Measurements from ENCODE around the gene CLPSL1. TPM values are rescaled to one million over a fixed set of nuclear protein-coding genes. Genes with fewer than 3 reads are reported as not detected.

The CLPSL1 gene
- total and polyA plus RNA-seq, 2 of the 13 experiments (the other 11 are each of a cell fraction or from before 2014, with no cell fraction given), result not detected

DNA sequence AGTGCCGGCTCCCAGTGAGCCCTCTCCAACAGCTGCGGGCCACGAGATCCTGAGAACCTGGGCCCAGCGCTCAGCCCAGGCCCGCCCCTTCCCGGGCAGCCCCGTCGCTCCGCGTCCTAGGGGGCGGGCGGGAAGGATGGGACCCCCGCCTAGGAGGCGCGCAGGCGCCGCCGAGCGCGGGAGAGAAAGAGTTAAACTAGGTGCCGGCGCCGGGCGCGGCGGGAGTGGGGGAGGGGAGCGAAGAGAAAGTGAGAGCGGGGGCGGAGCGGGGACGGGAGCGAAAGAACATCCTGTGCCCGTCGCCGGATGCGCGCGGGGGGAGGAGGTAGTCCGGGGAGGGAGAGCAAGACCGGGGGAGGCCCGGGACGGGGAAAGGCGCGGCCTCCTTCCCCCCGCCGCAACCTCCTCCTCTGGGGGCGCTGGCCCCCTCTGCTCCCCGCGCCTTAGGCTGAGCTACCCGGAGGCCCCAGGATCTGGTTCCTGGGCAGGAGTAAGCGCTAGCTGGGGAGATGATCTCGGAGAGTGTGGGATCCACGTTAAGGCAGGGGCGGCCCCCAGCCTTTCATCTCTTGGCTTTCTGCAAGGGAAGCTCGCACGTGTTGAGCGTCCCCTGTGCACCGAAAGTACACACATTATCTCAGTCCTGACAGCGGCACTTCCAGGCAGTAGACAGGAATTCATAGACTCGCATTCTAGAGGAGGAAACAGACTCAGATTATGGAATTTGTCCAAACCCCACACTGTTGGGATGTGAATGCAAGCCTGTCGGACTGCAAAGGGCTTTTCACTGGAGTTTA is 48.9 kb upstream of the CLPSL1 start (continued):
- 0 out of 2 replicates have a peak, but pooled peaks have one; percentile 59 for TF ChIP-seq DNMT3B (CRISPR knock-in tag; conservative IDR thresholded peaks at IDR 0.05)
- peak; percentile 95 for TF ChIP-seq ZFP36L1 (CRISPR knock-in tag; IDR thresholded peaks at IDR 0.05)
- TF ChIP-seq, protein P1, sequence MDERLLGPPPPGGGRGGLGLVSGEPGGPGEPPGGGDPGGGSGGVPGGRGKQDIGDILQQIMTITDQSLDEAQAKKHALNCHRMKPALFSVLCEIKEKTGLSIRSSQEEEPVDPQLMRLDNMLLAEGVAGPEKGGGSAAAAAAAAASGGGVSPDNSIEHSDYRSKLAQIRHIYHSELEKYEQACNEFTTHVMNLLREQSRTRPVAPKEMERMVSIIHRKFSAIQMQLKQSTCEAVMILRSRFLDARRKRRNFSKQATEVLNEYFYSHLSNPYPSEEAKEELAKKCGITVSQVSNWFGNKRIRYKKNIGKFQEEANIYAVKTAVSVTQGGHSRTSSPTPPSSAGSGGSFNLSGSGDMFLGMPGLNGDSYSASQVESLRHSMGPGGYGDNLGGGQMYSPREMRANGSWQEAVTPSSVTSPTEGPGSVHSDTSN (CRISPR knock-in tag; IDR thresholded peaks at IDR 0.05), result no peak
- TF ChIP-seq ZNF235 (CRISPR knock-in tag; IDR thresholded peaks at IDR 0.05; ENCODE audit: borderline replicate concordance), result no peak
- TF ChIP-seq ZNF746 (CRISPR knock-in tag; IDR thresholded peaks at IDR 0.05), result peak; percentile 98
- peak; percentile 27; the same call in 1 of the 2 replicates for TF ChIP-seq HMG20B (CRISPR knock-in tag; conservative IDR thresholded peaks at IDR 0.05)
- TF ChIP-seq, protein P2, sequence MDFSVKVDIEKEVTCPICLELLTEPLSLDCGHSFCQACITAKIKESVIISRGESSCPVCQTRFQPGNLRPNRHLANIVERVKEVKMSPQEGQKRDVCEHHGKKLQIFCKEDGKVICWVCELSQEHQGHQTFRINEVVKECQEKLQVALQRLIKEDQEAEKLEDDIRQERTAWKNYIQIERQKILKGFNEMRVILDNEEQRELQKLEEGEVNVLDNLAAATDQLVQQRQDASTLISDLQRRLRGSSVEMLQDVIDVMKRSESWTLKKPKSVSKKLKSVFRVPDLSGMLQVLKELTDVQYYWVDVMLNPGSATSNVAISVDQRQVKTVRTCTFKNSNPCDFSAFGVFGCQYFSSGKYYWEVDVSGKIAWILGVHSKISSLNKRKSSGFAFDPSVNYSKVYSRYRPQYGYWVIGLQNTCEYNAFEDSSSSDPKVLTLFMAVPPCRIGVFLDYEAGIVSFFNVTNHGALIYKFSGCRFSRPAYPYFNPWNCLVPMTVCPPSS (IDR thresholded peaks at IDR 0.05), result no peak
- TF ChIP-seq, protein P3, sequence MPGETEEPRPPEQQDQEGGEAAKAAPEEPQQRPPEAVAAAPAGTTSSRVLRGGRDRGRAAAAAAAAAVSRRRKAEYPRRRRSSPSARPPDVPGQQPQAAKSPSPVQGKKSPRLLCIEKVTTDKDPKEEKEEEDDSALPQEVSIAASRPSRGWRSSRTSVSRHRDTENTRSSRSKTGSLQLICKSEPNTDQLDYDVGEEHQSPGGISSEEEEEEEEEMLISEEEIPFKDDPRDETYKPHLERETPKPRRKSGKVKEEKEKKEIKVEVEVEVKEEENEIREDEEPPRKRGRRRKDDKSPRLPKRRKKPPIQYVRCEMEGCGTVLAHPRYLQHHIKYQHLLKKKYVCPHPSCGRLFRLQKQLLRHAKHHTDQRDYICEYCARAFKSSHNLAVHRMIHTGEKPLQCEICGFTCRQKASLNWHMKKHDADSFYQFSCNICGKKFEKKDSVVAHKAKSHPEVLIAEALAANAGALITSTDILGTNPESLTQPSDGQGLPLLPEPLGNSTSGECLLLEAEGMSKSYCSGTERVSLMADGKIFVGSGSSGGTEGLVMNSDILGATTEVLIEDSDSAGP (CRISPR knock-in tag; IDR thresholded peaks at IDR 0.05; ENCODE audit: borderline replicate concordance), result peak; percentile 93
- TF ChIP-seq ZFP37 (CRISPR knock-in tag; IDR thresholded peaks at IDR 0.05; ENCODE audit: borderline replicate concordance), result no peak; the same call in 1 of the 2 replicates
- peak; percentile 63 for TF ChIP-seq ZNF431 (CRISPR knock-in tag; IDR thresholded peaks at IDR 0.05; ENCODE audit: borderline replicate concordance, low read depth)
- TF ChIP-seq HNRNPK (IDR thresholded peaks at IDR 0.05; ENCODE audit: low read depth, low read length, poor library complexity, severe bottlenecking), result peak; percentile 97
- TF ChIP-seq MXD4 (CRISPR knock-in tag; IDR thresholded peaks at IDR 0.05), result peak; percentile 82
- TF ChIP-seq NFE2 (CRISPR knock-in tag; IDR thresholded peaks at IDR 0.05), result no peak
- TF ChIP-seq STAG1 (CRISPR knock-in tag; IDR thresholded peaks at IDR 0.05), result 0 out of 2 replicates have a peak, but pooled peaks have one; percentile 3
- no peak for TF ChIP-seq RFX3 (CRISPR knock-in tag; IDR thresholded peaks at IDR 0.05)
- no peak; the same call in 1 of the 2 replicates for TF ChIP-seq MAF1 (CRISPR knock-in tag; IDR thresholded peaks at IDR 0.05; ENCODE audit: borderline replicate concordance)
- TF ChIP-seq ZNF550 (CRISPR knock-in tag; IDR thresholded peaks at IDR 0.05; ENCODE audit: borderline replicate concordance), result peak; percentile 83; the same call in 1 of the 2 replicates
- TF ChIP-seq ZNF703 (CRISPR knock-in tag; IDR thresholded peaks at IDR 0.05; ENCODE audit: borderline replicate concordance), result no peak; the same call in 1 of the 2 replicates
- TF ChIP-seq LCORL (IDR thresholded peaks at IDR 0.05), result no peak
- TF ChIP-seq LCORL (CRISPR knock-in tag; IDR thresholded peaks at IDR 0.05), result peak; percentile 94
- TF ChIP-seq RNF2 (conservative IDR thresholded peaks at IDR 0.05; ENCODE audit: low read depth), result peak; percentile 50; the same call in 1 of the 2 replicates
- TF ChIP-seq SOX5 (CRISPR knock-in tag; IDR thresholded peaks at IDR 0.05; ENCODE audit: borderline replicate concordance), result peak; percentile 82
- TF ChIP-seq ZNF629 (CRISPR knock-in tag; conservative IDR thresholded peaks at IDR 0.05), result no peak
- TF ChIP-seq, protein P4, sequence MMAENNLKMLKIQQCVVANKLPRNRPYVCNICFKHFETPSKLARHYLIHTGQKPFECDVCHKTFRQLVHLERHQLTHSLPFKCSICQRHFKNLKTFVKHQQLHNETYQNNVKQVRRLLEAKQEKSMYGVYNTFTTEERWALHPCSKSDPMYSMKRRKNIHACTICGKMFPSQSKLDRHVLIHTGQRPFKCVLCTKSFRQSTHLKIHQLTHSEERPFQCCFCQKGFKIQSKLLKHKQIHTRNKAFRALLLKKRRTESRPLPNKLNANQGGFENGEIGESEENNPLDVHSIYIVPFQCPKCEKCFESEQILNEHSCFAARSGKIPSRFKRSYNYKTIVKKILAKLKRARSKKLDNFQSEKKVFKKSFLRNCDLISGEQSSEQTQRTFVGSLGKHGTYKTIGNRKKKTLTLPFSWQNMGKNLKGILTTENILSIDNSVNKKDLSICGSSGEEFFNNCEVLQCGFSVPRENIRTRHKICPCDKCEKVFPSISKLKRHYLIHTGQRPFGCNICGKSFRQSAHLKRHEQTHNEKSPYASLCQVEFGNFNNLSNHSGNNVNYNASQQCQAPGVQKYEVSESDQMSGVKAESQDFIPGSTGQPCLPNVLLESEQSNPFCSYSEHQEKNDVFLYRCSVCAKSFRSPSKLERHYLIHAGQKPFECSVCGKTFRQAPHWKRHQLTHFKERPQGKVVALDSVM (CRISPR knock-in tag; IDR thresholded peaks at IDR 0.05), result peak; percentile 92
